Measurements from ENCODE around the gene TIE1. TPM values are rescaled to one million over a fixed set of nuclear protein-coding genes. Genes with fewer than 3 reads are reported as not detected.

TIE1 gene
- polyA plus RNA-seq, 1 donor: 18.7 TPM

DNA sequence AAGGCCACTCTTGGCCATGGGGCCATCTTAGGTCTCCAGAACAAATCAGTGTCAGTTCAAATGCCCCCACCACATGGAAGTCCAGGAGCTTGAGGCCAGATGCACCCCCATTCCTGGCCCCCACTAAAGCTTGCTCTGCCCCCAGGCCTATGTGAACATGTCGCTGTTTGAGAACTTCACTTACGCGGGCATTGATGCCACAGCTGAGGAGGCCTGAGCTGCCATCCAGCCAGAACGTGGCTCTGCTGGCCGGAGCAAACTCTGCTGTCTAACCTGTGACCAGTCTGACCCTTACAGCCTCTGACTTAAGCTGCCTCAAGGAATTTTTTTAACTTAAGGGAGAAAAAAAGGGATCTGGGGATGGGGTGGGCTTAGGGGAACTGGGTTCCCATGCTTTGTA is 21.7 kb downstream of the TIE1 start:
- no peaks in the 10 kb centered on the region for H3K4me1 ChIP-seq (ENCODE audit: control insufficient read depth, insufficient read depth, low read length)
- DNase-seq: no peak
- no peak overlapping the region for H3K4me3 ChIP-seq (ENCODE audit: low read length)
- WGBS (ENCODE audit: insufficient coverage, low lambda C conversion rate): no CpG with 5 or more reads among the region's 5 CpGs
- no peaks in the 10 kb centered on the region for H3K27me3 ChIP-seq (ENCODE audit: control insufficient read depth, insufficient read depth, low read length)
- H3K27ac ChIP-seq (ENCODE audit: low read length): no peak overlapping the region
- H3K36me3 ChIP-seq (ENCODE audit: control insufficient read depth, insufficient read depth, low read length): no peaks in the 10 kb centered on the region
- peaks cover 8% of the 10 kb centered on the region for H3K9me3 ChIP-seq (ENCODE audit: control insufficient read depth, low read depth, low read length)

DNA sequence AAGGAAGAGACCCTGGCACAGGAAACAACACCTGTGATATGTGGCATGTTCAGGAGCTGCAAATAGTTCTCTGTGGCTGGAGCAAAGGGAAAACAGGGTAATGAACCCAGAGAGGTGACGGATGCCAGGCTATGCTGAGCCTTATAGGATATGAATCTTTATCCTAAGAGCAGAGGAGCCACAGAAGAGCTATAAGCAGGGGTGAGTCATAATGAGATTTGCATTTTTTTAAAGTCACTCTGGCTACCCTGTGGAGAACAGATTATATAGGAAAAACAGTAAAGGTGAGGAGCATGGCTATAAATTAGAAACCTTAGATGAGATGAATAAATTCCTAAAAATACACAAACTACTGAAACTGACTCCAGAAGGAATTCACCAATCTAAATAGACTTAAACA is 24.0 kb downstream of the TIE1 start:
- Histone ChIP-seq H3K27ac (ENCODE audit: low read length) (no peak overlapping the region), H3K36me3 (ENCODE audit: control insufficient read depth, insufficient read depth, low read length) (no peaks in the 10 kb centered on the region), H3K27me3 (ENCODE audit: control insufficient read depth, insufficient read depth, low read length) (no peaks in the 10 kb centered on the region), H3K4me3 (ENCODE audit: low read length) (no peak overlapping the region), H3K4me1 (ENCODE audit: control insufficient read depth, insufficient read depth, low read length) (no peaks in the 10 kb centered on the region), H3K9me3 (ENCODE audit: control insufficient read depth, low read depth, low read length) (peaks cover 8% of the 10 kb centered on the region)
- no peak for DNase-seq
- WGBS (ENCODE audit: insufficient coverage, low lambda C conversion rate): no CpG with 5 or more reads among the region's 1 CpG

DNA sequence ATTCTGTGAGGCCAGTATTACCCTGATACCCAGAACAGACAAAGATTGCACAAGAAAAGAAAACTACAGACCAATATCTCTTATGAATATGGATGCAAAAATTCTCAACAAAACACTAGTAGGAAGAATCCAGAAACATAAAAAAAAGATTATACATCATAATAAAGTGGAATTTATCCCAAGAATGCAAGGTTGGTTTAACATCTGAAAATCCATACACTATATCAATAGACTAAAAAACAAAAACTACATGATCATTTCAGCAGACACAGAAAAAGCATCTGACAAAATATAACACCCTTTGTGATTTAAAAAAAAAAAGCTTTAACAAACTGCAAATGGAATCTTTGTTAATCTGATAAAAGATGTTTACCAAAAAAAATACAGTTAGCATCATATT is 24.6 kb downstream of the TIE1 start:
- Histone ChIP-seq H3K27ac (ENCODE audit: low read length) (no peak overlapping the region), H3K4me3 (ENCODE audit: low read length) (no peak overlapping the region), H3K36me3 (ENCODE audit: control insufficient read depth, insufficient read depth, low read length) (no peaks in the 10 kb centered on the region), H3K27me3 (ENCODE audit: control insufficient read depth, insufficient read depth, low read length) (no peaks in the 10 kb centered on the region), H3K4me1 (ENCODE audit: control insufficient read depth, insufficient read depth, low read length) (peaks cover 5% of the 10 kb centered on the region), H3K9me3 (ENCODE audit: control insufficient read depth, low read depth, low read length) (peaks cover 8% of the 10 kb centered on the region)
- no peak for DNase-seq

DNA sequence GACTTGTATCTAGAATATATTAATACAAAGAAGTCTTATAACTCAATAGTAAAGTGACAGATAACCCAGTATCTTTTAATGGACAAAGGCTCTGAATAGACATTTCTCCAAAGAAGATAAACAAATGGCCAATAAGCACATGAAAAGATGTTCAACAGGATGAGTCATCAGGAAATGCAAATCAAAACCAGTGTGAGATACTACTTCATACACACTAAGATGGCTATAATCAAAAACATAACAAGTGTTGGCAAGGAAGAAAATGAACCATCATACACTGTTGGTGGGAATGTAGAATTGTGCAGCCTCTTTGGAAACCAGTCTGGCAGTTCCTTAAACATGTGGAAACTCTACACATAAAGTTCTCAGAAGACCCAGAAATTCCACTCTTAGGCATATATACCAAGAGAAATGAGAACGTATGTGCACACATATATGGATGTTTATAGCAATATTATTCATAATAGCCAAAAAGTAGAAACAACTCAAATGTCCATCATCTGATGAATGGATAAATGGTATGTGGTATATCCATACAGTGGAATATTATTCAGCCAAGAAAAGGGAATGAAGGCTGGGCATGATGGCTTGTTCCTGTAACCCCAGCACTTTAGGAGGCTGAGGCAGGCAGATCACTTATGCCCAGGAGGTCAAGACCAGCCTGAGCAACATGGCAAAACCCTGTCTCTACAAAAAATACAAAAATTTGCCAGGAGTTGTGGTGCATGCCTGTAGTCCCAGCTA is 26.9 kb downstream of the TIE1 start:
- Histone ChIP-seq H3K4me1 (ENCODE audit: control insufficient read depth, insufficient read depth, low read length) (peaks cover 6% of the 10 kb centered on the region), H3K36me3 (ENCODE audit: control insufficient read depth, insufficient read depth, low read length) (no peaks in the 10 kb centered on the region), H3K9me3 (ENCODE audit: control insufficient read depth, low read depth, low read length) (peaks cover 8% of the 10 kb centered on the region), H3K27ac (ENCODE audit: low read length) (no peak overlapping the region), H3K27me3 (ENCODE audit: control insufficient read depth, insufficient read depth, low read length) (no peaks in the 10 kb centered on the region), H3K4me3 (ENCODE audit: low read length) (no peak overlapping the region)
- no peak for DNase-seq
- no CpG with 5 or more reads among the region's 1 CpG for WGBS (ENCODE audit: insufficient coverage, low lambda C conversion rate)

DNA sequence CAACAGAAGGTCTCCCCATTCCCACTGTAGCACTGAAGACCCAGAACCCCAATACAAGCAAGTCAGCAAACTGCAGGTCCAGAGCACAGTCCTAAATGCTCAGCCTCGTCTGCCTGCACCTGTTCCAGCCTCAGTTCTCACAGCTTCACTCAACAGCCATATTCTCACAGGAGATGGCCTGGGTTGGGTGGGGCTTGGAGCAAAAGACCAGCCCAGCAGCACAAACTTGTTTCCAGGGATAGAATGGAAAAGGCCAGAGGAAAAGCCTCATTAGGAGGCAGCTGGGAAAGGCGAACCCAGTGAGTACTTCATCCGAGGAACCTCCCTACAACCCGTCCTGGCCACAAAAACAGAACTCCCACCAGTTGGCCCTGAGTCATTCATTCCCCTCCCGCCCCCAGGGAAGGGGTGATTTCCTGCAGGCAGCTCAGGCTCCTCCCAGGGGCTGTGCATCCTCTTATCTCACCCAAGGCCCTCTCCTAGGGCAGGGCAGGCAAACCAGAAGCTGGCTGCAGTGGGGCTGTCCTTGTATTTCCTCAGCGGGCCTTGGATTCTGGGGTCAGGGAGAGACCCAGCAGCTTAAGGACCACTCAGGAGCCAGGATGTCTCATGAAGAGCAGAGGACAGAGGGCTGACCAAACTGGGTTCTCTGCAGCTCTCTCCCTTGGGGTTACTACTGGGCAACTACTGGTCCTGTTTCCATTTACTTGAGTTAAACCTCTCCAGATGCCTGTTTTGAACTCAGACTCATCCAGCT is 29.4 kb downstream of the TIE1 start:
- no peak overlapping the region for H3K4me3 ChIP-seq (ENCODE audit: low read length)
- no peaks in the 10 kb centered on the region for H3K36me3 ChIP-seq (ENCODE audit: control insufficient read depth, insufficient read depth, low read length)
- peak in 1 of 2 donors; percentile 52 for DNase-seq
- peaks cover 6% of the 10 kb centered on the region for H3K4me1 ChIP-seq (ENCODE audit: control insufficient read depth, insufficient read depth, low read length)
- H3K9me3 ChIP-seq (ENCODE audit: control insufficient read depth, low read depth, low read length): peaks cover 6% of the 10 kb centered on the region
- H3K27ac ChIP-seq (ENCODE audit: low read length): no peak overlapping the region
- no CpG with 5 or more reads among the region's 6 CpGs for WGBS (ENCODE audit: insufficient coverage, low lambda C conversion rate)
- H3K27me3 ChIP-seq (ENCODE audit: control insufficient read depth, insufficient read depth, low read length): no peaks in the 10 kb centered on the region

- DNase-seq: no peak
- no peaks in the 10 kb centered on the region for H3K27me3 ChIP-seq (ENCODE audit: control insufficient read depth, insufficient read depth, low read length)
- H3K27ac ChIP-seq (ENCODE audit: low read length): no peak overlapping the region
- 100% methylated on average over 1 of the region's 5 CpGs for WGBS (ENCODE audit: insufficient coverage, low lambda C conversion rate)
- H3K4me1 ChIP-seq (ENCODE audit: control insufficient read depth, insufficient read depth, low read length): peaks cover 6% of the 10 kb centered on the region
- no peaks in the 10 kb centered on the region for H3K36me3 ChIP-seq (ENCODE audit: control insufficient read depth, insufficient read depth, low read length)
- no peaks in the 10 kb centered on the region for H3K9me3 ChIP-seq (ENCODE audit: control insufficient read depth, low read depth, low read length)
- H3K4me3 ChIP-seq (ENCODE audit: low read length): no peak overlapping the region
Observed at GRCh38 chr1:43331688-43332087, 30.9 kb downstream of the TIE1 start.

- H3K4me1 ChIP-seq (ENCODE audit: control insufficient read depth, insufficient read depth, low read length): peaks cover 6% of the 10 kb centered on the region
- H3K36me3 ChIP-seq (ENCODE audit: control insufficient read depth, insufficient read depth, low read length): no peaks in the 10 kb centered on the region
- H3K9me3 ChIP-seq (ENCODE audit: control insufficient read depth, low read depth, low read length): no peaks in the 10 kb centered on the region
- DNase-seq: no peak
- no peak overlapping the region for H3K4me3 ChIP-seq (ENCODE audit: low read length)
- no peak overlapping the region for H3K27ac ChIP-seq (ENCODE audit: low read length)
- no peaks in the 10 kb centered on the region for H3K27me3 ChIP-seq (ENCODE audit: control insufficient read depth, insufficient read depth, low read length)
- WGBS (ENCODE audit: insufficient coverage, low lambda C conversion rate): 89% methylated on average over 4 of the region's 7 CpGs
Observed at GRCh38 chr1:43334453-43335205, 33.8 kb downstream of the TIE1 start.

DNA sequence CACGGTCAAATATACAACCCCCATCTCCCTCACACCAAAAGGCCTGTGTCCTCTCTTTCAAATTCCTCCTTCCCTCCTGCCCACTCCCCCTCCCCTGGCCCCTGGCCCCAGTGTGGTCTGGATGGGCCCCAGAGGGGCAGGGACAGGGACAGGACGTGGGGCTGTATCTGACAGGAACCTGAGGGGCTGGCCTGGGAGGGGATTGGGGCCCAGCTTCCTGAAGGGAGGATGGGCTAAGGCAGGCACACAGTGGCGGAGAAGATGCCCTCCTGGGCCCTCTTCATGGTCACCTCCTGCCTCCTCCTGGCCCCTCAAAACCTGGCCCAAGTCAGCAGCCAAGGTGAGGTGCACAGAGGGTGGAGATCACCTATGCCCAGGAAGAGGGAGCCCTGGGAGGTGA is 36.8 kb downstream of the TIE1 start, which contains the start of gene MPL:
TSS of gene MPL (plus strand) at position 231 of the 400 bp plus-strand sequence. CDS start at position 262, 31 bp downstream.
- H3K27ac ChIP-seq (ENCODE audit: low read length): no peak within 1 kb of the TSS
- WGBS (ENCODE audit: insufficient coverage, low lambda C conversion rate): no CpG with 5 or more reads among the region's 3 CpGs
- DNase-seq: no peak
- no peaks in the 10 kb centered on the region for H3K27me3 ChIP-seq (ENCODE audit: control insufficient read depth, insufficient read depth, low read length)
- H3K4me3 ChIP-seq (ENCODE audit: low read length): no peak within 1 kb of the TSS
- H3K9me3 ChIP-seq (ENCODE audit: control insufficient read depth, low read depth, low read length): no peaks in the 10 kb centered on the region
- peaks cover 14% of the 10 kb centered on the region for H3K4me1 ChIP-seq (ENCODE audit: control insufficient read depth, insufficient read depth, low read length)
- no peaks in the 10 kb centered on the region for H3K36me3 ChIP-seq (ENCODE audit: control insufficient read depth, insufficient read depth, low read length)

- no CpG with 5 or more reads among the region's 5 CpGs for WGBS (ENCODE audit: insufficient coverage, low lambda C conversion rate)
- no peak for DNase-seq
- H3K27me3 ChIP-seq (ENCODE audit: control insufficient read depth, insufficient read depth, low read length): no peaks in the 10 kb centered on the region
- H3K27ac ChIP-seq (ENCODE audit: low read length): no peak overlapping the region
- no peak overlapping the region for H3K4me3 ChIP-seq (ENCODE audit: low read length)
- peaks cover 14% of the 10 kb centered on the region for H3K4me1 ChIP-seq (ENCODE audit: control insufficient read depth, insufficient read depth, low read length)
- H3K9me3 ChIP-seq (ENCODE audit: control insufficient read depth, low read depth, low read length): no peaks in the 10 kb centered on the region
- no peaks in the 10 kb centered on the region for H3K36me3 ChIP-seq (ENCODE audit: control insufficient read depth, insufficient read depth, low read length)
Observed at GRCh38 chr1:43338001-43338400, 37.2 kb downstream of the TIE1 start.

- no CpG with 5 or more reads among the region's 6 CpGs for WGBS (ENCODE audit: insufficient coverage, low lambda C conversion rate)
- Histone ChIP-seq H3K4me3 (ENCODE audit: low read length) (no peak overlapping the region), H3K27ac (ENCODE audit: low read length) (no peak overlapping the region), H3K4me1 (ENCODE audit: control insufficient read depth, insufficient read depth, low read length) (peaks cover 19% of the 10 kb centered on the region), H3K27me3 (ENCODE audit: control insufficient read depth, insufficient read depth, low read length) (no peaks in the 10 kb centered on the region), H3K36me3 (ENCODE audit: control insufficient read depth, insufficient read depth, low read length) (no peaks in the 10 kb centered on the region), H3K9me3 (ENCODE audit: control insufficient read depth, low read depth, low read length) (no peaks in the 10 kb centered on the region)
- DNase-seq: no peak
Observed at GRCh38 chr1:43339584-43340232, 38.9 kb downstream of the TIE1 start.
